Activated T-helper 1 cell treated with anti-CD3 and anti-CD28 coated beads, Interleukin-2, amount 50 U/mL, for 16 hours (primary cell): ENCODE measurements around the gene PMEL.

Experiments
- DNase-seq, 2 donors: peaks; one replicate each; pipeline ENCODE4 v3.0.0-alpha.2; 2020; ENCODE audit warnings: low read depth in 1 of 2, low spot score in 1 of 2

PMEL gene

DNA sequence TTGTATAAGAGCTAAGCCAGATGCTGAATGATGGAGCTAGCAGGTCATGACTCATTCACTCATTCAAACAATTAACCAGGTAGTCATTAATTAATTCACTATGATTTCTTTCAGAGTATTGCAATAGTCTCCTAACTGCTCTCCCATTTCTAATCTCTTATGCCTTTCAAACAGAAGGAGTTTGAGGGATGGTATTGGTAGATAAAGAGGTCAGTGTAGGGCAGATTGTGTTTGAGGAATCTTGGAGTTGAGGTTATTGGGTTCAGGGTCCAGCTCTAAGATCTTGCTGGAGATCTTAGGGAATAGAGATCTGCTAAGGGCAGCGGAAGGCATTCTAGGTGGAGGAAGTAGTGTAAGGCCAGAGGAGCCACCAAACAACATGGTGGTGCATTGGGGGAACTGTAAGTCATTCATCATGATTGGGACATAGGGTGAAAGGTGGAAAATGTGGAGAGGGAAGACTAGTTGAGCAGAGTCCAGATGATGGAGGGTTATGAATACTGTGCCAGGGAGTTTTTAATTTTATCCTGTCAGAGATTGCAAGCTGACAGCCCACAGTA is 23.2 kb downstream of the PMEL start:
- no peak for DNase-seq

DNA sequence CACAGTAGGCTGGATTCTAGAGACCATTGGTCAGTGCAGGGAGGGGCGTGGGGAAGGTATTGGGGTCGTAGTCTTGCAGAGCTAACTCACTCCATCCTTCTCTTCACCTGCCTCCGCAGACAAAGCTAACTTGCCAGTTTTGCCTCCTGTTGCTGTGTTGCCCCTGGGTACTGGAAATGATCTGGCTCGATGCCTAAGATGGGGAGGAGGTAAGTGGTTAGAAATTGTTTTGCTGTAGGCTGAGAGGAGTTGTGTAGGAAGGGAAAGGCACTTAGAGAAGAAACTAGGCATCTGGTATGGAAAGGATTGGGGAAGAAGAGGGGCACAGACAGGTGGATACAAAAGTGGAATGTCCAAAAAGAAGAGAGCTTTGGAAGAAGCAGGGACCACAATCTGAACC is 23.8 kb downstream of the PMEL start:
- DNase-seq: no peak

DNA sequence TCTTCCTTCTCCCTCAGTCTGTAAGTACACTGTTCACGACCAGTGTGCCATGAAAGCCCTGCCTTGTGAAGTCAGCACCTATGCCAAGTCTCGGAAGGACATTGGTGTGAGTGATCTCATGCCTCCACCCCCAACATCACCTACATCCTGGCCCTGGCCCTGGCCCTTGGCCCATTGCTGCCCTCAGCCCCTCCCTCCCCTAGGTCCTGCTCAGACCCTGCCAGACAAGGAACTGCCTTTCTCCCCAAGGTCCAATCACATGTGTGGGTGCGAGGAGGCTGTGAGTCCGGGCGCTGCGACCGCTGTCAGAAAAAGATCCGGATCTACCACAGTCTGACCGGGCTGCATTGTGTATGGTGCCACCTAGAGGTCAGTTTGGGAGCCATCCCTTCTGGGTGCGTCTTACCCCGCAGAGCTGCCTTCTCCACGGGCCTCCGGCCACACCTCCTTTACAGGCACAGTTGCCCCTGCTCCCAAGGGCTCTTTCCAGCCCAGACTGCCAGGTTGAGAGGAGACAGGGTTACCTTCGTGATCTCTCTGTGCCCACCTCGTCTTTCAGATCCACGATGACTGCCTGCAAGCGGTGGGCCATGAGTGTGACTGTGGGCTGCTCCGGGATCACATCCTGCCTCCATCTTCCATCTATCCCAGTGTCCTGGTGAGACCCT is 25.6 kb downstream of the PMEL start:
- DNase-seq: peak; percentile 65 to 73

DNA sequence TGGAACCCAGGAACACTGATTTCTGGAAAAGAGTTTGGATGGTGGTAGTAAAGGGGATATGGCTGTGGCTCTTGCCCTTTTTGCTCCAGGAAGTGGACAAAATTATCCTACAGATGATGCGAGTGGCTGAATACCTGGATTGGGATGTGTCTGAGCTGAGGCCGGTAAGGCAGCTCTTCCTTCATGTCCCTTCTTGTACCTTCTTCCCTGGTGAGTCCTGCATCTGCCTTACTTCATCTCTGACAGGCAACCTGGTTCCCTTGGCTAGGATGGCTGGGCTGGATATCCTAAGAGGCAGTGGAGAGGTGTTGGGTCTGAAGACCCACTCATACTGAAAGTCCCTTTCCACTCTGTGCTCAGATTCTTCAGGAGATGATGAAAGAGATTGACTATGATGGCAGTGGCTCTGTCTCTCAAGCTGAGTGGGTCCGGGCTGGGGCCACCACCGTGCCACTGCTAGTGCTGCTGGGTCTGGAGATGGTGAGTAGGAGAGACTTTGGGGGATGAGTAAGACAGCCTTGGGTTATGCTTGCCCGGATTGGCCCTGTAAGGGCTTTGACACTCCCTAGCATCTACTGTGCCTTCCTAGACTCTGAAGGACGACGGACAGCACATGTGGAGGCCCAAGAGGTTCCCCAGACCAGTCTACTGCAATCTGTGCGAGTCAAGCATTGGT is 26.9 kb downstream of the PMEL start:
- DNase-seq: no peak

DNA sequence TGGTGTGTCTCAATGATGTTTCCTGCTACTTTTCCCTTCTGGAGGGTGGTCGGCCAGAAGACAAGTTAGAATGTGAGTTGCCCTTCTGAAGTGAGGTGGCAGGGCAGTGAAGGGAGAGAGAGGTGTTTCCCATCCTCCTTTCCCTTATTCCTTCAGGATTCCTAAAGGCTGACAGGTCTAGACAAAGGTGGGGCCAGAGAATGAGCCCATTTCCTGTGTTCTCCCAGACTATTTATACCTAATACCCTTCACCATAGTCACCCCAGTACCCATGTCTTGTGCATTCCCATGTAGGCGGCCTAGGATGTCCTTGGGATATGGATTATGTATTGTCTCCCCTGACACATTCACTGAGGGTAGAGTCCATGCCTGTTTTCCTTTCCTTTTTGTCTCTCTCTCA is 27.9 kb downstream of the PMEL start:
- DNase-seq: no peak

DNA sequence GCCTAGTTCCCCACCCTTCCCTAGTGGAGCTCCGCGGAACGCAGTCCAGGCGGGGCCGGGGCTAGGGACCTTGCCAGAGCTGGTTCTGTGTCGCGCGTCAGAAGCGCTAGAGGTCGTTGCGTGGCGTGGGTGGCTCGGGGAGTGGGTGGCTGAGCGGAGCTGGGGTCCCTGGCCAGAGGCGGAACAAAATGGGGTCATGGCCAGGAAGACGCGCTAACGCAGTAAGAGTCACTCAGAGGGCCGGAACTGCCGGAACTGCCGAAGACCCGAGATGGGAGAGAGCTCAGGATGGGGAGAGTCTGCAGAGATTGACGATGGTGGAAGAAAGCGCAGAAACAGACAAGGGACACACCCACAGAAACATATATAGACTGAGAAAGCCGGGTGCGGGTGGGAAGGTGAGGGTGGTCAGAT is 30.1 kb downstream of the PMEL start:
- no peak for DNase-seq

DNA sequence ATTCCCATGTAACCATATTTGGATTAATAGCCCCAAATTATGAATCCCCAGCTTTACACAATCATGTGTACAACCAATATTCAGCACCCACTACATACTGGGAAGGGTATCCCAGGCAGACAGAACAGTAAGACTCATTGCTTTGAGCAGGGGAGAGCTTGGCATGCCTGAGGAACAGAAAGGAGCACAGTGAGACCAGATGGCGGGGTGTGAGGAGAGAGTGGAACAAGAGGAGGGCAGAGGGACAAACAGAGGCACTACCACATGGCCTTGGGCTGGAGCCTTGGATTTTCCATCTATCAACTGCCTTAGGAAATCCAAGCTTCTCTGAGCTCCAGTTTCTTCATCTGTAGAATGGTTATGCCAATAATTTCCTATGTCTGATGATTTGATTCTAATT is 31.1 kb downstream of the PMEL start:
- DNase-seq: no peak

DNA sequence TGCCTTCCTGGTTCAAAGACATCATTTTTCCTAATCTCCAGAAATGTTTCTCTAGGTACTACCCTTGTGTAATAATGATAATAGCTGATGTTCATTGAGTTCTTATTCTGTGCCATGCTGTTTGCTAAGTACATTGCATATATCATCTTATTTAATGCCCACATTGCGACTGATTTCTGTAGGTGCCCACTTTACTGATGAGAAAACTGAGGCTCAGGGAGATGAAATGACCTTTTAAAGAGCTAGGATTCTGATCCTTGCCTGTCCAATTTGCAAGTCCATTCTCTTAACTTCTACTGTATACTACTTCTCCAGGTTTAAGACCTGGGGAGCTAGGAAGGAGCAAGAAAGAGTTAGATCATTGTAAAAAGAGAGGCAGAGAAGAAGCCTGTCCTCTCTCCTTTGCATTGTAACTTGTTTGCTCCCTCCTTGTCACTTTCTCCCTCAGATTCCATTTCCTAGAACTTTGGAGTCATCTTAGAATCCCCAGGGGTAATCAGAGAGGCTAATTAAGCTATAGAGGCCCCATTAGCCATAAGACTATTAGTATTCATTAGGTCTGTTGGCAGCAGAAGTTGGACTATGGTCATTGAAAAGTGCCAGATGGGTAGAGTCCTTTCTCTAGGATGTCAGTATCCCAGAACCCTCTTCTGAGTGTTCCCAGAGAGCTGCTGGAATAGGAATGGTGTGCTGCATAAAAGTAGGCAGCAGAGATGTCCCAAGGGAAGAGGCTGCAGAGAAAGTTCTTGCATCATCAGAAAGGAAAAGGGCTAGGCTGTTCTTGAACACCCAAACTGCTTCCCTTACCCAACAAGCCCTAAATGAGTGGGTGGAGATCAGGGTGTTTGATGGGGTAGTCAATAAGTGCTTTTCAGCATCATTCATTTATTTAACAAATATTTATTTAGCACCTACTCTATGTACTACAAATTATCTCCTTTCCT is 31.8 kb downstream of the PMEL start:
- no peak for DNase-seq

DNA sequence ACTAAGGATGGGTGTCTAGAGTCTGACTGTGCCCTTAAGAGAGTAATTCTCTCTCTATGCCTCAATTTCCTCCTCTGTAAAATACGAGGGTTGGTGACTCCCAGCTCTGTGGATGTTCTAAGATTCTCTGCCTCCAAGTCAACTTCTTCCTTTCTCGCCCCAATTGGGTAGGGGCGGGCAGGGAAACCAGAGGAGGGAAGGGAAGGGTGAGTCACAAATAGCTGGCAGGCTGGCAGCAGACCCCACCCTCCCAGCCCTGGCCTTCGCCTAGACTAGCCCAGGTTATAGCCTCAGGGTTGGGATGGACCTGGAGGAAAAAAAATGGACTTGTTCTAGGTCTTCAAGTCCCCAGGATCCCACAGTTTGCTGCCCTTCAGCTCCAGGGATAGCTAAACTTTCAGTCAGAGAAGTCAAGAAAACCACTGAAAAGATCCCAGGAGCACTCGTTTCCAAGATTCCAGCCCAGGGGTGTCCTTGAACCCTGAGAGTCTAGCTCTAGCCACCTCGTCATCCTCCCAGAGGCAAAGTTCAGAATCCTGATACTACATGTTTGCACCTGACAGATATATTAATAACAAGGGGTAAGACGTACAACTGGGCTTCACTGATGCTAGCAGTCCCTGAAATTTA is 32.6 kb downstream of the PMEL start:
- DNase-seq: no peak

DNA sequence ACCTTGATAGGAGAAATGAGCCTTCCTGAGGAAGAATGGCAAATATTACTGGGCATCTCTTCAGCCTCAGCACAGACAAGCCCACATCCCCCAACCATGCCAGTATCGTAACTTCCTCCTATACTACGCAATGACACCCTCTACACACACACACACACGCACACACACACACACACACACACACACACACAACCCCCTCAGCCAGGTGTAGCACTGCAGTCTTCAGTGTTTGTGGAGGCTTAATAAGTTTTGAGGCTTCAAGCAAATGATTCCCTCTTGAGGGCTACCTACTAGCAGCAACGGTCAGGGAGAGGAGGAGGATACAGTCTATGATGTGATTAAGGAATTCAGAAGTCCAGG is 33.3 kb downstream of the PMEL start:
- no peak for DNase-seq

DNA sequence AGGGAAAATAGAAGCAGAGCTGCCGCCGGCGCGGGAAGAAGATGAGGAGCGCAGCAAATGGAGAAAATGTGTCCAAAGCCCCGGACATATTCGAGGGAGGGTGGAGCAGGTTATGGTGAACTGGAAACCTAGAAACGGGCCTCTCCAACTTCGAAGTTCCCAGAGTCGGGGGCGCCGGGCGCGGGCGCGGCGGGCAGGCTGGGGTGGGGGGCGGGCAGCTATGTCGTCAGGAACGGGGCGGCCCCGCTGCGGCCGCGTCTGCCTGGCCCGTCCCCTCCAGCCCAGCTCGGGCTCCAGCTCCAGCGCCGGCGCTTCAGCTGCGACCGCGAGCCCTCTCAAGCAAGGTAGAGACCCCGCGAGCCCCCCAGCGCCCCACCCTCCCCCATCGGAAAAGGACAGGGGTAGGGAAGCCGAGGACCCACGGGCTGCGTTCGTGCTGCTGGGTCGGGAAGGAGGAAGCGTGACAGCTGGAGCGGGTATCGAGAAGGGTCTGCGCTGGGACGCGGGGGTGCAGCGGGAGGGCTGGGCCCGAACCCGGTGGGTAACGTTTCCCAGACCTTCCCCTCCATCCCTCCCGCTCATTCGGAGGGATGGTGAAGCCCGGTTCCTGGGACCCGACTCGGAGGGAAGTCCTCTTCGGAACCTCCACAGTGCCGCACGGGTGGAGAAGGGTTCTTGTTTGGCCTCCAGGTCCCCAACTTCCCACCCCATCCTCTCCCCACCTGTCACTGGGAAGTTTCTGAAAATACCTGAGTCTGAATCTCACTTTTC is 33.9 kb downstream of the PMEL start:
- DNase-seq: no peak

DNA sequence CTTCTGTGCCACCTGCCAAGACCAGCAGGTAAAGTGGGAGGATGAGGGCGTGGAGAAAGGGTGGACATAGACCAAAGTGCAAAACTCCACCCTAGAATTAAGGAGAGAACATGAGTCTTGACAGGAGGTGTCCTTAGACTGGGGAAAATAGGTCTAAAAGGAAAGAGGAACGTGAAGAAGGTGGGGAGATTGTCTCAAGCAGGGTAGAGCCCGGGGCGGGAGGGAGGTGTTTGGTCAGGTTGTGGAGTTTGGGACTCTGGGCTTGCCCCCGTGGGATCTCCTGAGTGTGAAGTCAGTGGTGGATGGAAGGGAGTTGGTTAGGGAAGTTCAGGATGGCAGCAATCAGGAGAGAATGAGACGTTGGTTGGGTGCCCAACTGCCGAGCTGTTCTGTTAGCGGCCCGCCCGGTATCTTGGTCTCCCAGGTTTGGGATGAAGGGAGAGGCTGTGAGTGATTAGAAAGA is 34.5 kb downstream of the PMEL start:
- DNase-seq: no peak

DNA sequence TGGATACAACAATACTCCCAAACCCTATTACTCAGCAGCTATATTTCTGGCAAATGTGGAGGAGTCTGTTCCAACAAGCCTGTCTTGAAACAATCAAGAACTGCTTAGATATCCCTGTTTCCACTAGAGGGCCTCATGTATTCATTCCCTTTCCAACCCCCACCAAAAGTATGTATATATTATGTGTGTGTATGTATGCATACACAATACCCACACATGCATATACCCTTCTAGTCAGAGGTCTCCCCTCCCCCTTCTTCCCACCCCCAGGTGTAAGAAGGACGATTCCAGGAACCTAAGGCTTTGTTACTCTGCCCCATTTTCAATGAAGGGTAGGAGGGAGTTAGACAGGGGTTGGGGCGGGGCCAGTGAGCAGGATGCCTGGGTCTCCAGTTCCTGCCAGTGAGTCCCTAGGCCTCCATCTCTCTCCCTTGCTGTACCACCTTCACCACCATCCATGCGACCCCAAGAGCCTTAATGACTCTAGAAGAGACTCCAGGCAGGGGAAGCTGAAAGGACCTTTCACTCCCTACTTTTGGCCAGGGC is 35.0 kb downstream of the PMEL start, which contains the start of gene DGKA:
DGKA (plus strand) TSS at position 392 of the 546 bp plus-strand sequence. CDS start 5,342 bp downstream, outside the sequence.
- peak; percentile 53 to 55 for DNase-seq

DNA sequence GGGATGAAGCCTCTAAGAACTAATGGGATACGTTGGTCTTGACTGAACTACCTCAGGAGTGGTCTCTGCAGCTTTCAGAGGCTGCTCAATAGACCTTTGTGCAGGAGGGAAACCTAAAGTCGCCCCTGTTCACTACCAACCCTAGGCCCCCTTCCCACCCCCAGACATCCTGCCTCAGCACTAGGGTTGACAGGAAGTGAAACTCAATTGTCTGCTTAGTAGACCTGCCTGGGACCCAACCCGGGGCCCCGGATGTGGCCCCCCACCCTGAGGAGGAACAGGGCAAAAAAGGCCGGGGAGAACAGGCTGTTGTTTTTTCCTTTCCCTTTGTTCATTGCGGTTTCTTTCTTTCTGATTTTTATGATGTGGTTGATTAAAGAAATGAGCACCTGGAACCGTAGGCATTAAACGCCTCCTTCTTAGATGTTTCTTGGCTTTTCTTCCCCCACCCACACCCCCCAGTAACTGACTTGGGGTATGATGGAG is 36.5 kb downstream of the PMEL start:
- peak; percentile 71 to 77 for DNase-seq

DNA sequence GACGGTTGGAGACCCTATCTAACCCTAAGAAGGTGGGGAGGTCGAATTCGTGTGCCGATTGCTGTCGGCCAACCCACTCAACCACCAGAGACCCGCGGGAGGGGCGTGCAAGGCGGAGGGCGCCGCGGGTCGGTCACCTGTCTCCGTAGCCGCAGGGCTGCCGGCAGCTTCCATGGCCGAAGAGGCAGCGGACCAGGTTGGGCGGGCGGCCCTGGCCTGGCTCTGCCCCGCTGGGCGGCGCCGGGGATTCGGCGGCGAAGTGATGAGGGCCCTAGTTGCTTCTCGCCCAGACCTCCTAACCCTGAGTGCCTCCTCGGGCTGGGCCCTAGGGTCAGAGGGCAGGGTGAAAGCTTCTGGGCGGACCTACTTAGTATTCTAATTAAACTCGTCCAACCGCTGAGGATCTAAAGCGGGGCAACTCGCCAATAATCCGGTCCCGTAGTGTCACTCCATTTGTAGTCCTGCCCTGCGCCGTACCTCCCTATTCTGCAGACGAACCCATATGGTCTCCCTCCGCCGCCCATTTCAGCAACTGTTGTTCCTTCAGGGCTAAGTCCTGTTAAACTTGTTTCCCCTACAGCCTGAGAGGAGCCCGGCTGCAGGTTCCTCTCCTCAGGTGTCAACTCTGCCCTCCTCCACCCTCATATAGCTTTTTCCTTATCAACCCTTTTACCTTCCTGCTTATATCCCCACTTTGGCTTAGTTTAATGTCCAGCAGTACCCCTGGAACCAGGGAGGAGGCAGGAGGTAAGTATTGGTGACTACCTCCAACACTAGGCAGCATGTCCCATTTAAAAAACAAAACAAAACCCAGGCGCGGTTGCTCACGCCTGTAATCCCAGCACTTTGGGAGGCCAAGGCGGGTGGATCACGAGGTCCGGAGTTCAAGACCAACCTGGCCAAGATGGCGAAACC is 38.0 kb downstream of the PMEL start, which contains the start of gene PYM1:
PYM1 (minus strand) TSS at position 307 of the 915 bp plus-strand sequence; CDS start at position 174, 133 bp downstream.
- DNase-seq: peak in 1 of 2 donors; percentile 57

DNA sequence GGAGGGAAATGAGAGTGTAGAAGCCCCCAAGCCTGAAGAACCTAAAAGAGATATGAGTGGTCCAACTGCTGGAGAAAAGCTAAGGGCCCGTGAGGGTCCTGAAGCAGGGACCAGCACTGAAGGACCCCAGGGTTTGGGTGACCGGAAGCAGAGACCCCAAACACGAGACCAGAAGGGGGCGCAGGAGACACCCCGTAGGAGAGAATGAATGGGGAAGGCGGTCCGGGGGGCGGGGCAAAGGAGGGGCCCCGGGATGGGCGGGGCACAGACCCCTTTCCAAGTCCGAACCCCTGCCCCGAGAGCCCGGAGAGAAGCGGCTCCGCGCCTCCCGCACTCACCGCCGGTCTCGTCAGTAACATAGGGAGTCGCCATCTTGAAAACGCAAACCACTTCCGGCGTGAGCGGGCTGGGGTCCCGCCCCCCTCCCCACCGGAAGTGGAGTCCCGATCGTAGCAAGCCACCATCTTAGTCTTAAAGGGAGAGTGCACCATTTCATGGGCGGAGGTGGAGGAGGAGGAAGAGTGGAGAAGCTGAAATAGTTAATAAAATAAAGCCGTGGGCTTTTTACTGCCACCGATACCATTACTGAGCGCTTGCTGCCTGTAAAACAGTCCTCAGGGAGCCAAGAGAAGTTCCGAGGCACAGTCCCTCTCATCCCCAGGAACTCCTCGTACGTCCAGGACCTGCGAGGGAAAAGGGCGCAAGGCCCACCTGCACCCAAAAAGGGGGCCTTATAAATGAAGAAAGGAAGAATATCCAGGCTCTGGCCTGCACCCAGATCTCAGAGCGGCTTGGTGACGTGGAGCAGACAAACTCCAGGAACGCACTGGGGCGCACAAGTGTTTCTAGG is 38.9 kb downstream of the PMEL start:
- peak; percentile 79 to 87 for DNase-seq

DNA sequence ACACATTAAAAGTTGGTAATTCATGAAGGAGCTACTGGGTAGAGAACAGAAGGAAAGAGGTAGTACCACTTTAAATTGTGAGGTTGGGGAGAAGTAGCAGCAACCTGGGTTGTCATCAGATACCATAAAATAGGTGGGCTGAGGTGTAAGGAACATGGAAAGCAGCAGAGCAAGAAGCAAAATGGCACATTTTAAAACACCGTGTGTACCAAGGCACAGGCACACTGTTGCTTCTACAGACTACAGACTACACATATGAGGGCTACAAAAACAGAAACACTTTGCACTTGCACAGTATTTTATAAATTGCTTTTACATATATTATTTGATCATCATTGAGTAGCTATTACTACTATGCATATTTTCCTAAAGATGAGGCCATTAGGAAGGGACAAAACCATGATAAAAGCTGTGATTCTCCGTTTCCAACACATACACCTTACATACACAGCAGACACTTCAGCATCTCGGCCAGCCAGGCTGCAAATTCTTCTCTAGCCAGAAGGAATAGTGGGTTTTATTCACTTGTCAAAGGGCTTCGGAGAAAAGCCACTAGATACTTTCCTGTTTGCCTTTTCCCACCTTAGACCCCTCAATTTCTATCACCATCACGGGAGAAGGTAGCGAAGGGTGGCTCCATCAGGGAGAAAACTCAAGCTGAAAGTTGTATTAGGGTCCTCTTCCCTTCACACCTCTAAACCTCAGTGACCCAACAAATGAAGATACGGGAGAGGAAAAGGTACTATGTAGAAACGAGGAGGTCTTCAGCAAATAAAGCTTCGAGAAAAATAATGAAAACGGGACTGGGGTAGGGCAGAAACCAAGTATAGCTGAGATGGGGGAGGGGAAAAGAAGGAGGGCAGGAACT is 39.7 kb downstream of the PMEL start:
- DNase-seq: no peak
